Measurements from ENCODE around the gene A4GALT. TPM values are rescaled to one million over a fixed set of nuclear protein-coding genes. Genes with fewer than 3 reads are reported as not detected.

A4GALT gene
- total and polyA plus RNA-seq, 2 donors (not counting 1 experiment from before 2014, with no cell fraction given) = 6.8 to 16.2 TPM

- no peak overlapping the region for H3K9ac ChIP-seq (ENCODE audit: insufficient read depth, low read length)
- H3K79me2 ChIP-seq (ENCODE audit: control insufficient read depth, insufficient read depth, low read length) = peaks cover 79% of the 10 kb centered on the region
- H3K27me3 ChIP-seq (ENCODE audit: control insufficient read depth, insufficient read depth, low read length) = no peaks in the 10 kb centered on the region
- H4K20me1 ChIP-seq (ENCODE audit: control insufficient read depth, extremely low read depth, insufficient read depth, low read length) = no peaks in the 10 kb centered on the region
- peaks cover 29% of the 10 kb centered on the region for H3K4me1 ChIP-seq (ENCODE audit: control insufficient read depth, extremely low read depth, insufficient read depth, low read length)
- H3K9me3 ChIP-seq (ENCODE audit: control insufficient read depth, insufficient read depth, low read depth, low read length) = no peaks in the 10 kb centered on the region
- H3K4me2 ChIP-seq (ENCODE audit: extremely low read depth, insufficient read depth, low read length) = no peak overlapping the region
- H3K4me3 ChIP-seq (replicated peaks in 1 of 4; ENCODE audit: control extremely low read depth in 1 of 4, insufficient read depth in 1 of 4, low read depth in 3 of 4, low read length in 4 of 4) = no peak overlapping the region
- no peaks in the 10 kb centered on the region for H3K36me3 ChIP-seq (ENCODE audit: control insufficient read depth, insufficient read depth, low read length)
- H3K27ac ChIP-seq (ENCODE audit: insufficient read depth, low read length) = no peak overlapping the region
- H2AFZ ChIP-seq (ENCODE audit: low read length) = no peak overlapping the region
- DNase-seq (ENCODE audit: low read depth in 2 of 2) = no peak
- TF ChIP-seq, protein P1, sequence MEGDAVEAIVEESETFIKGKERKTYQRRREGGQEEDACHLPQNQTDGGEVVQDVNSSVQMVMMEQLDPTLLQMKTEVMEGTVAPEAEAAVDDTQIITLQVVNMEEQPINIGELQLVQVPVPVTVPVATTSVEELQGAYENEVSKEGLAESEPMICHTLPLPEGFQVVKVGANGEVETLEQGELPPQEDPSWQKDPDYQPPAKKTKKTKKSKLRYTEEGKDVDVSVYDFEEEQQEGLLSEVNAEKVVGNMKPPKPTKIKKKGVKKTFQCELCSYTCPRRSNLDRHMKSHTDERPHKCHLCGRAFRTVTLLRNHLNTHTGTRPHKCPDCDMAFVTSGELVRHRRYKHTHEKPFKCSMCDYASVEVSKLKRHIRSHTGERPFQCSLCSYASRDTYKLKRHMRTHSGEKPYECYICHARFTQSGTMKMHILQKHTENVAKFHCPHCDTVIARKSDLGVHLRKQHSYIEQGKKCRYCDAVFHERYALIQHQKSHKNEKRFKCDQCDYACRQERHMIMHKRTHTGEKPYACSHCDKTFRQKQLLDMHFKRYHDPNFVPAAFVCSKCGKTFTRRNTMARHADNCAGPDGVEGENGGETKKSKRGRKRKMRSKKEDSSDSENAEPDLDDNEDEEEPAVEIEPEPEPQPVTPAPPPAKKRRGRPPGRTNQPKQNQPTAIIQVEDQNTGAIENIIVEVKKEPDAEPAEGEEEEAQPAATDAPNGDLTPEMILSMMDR (conservative IDR thresholded peaks at IDR 0.05 in 1 of 2, IDR thresholded peaks at IDR 0.05 in 1 of 2; ENCODE audit: low read depth in 1 of 2, low read length in 2 of 2) = no peak
- TF ChIP-seq EZH2 (IDR thresholded peaks at IDR 0.05; ENCODE audit: low read length, missing control alignments) = no peak
These were observed 77.7 kb downstream of the A4GALT start for GRCh38 chr22:42642806-42643633.

Other genes with a start within 250 kb of the A4GALT start
- gene RRP7A, start 201.1 kb downstream of the A4GALT start, total RNA-seq = 19.5 and 21.3 TPM in 2 replicates
- gene RRP7A, start 201.1 kb downstream of the A4GALT start, polyA plus RNA-seq = 18.9 and 34.0 TPM in 2 replicates
- 3.3 and 4.6 TPM in 2 replicates for gene SERHL2, start 166.9 kb downstream of the A4GALT start, total RNA-seq
- gene SERHL2, start 166.9 kb downstream of the A4GALT start, polyA plus RNA-seq = 1.6 and 5.5 TPM in 2 replicates
- 24.1 and 31.0 TPM in 2 replicates for gene POLDIP3, start 106.0 kb downstream of the A4GALT start, total RNA-seq
- 28.2 and 38.6 TPM in 2 replicates for gene POLDIP3, start 106.0 kb downstream of the A4GALT start, polyA plus RNA-seq
- 0.51 and 0.66 TPM in 2 replicates for gene ATP5MGL, start 80.3 kb downstream of the A4GALT start, total RNA-seq
- 0.08 and 0.11 TPM in 2 replicates for gene ATP5MGL, start 80.3 kb downstream of the A4GALT start, polyA plus RNA-seq
- 36.5 and 82.1 TPM in 2 replicates for gene CYB5R3, start 71.5 kb downstream of the A4GALT start, total RNA-seq
- gene CYB5R3, start 71.5 kb downstream of the A4GALT start, polyA plus RNA-seq = 234 and 298 TPM in 2 replicates
- 60.1 and 62.1 TPM in 2 replicates for gene ARFGAP3, start 136.4 kb upstream of the A4GALT start, total RNA-seq
- gene ARFGAP3, start 136.4 kb upstream of the A4GALT start, polyA plus RNA-seq = 63.9 and 74.1 TPM in 2 replicates

All from fibroblast of lung (primary cell).